ENCODE results near the gene MAPK1. TPM values are rescaled to one million over a fixed set of nuclear protein-coding genes. Genes with fewer than 3 reads are reported as not detected.

The MAPK1 gene
- total RNA-seq, 4 donors from 2014 or later, result 29.4 to 47.3 (median 33.1) TPM

DNA sequence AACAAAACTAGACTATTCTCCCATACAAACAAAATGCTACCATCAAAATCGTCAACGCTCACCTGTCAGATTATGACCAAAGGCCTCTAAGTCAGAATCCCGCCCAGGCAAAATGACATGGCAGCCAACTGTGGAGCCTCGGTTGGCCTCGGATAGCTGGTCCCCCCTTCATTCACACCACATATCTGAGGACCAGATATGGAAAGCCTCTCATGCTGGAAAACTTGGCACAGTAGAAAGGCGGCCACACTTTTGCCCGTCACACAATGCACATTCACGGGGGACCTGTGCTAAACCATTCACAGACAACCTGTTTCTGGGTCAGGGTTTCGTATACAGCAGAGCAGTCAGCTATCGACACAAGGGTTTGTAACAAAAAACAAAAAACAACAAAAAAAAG, 11.2 kb downstream of the MAPK1 start:
- TF ChIP-seq, protein P1, sequence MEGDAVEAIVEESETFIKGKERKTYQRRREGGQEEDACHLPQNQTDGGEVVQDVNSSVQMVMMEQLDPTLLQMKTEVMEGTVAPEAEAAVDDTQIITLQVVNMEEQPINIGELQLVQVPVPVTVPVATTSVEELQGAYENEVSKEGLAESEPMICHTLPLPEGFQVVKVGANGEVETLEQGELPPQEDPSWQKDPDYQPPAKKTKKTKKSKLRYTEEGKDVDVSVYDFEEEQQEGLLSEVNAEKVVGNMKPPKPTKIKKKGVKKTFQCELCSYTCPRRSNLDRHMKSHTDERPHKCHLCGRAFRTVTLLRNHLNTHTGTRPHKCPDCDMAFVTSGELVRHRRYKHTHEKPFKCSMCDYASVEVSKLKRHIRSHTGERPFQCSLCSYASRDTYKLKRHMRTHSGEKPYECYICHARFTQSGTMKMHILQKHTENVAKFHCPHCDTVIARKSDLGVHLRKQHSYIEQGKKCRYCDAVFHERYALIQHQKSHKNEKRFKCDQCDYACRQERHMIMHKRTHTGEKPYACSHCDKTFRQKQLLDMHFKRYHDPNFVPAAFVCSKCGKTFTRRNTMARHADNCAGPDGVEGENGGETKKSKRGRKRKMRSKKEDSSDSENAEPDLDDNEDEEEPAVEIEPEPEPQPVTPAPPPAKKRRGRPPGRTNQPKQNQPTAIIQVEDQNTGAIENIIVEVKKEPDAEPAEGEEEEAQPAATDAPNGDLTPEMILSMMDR (IDR thresholded peaks at IDR 0.05; ENCODE audit: low read depth), result no peak

DNA sequence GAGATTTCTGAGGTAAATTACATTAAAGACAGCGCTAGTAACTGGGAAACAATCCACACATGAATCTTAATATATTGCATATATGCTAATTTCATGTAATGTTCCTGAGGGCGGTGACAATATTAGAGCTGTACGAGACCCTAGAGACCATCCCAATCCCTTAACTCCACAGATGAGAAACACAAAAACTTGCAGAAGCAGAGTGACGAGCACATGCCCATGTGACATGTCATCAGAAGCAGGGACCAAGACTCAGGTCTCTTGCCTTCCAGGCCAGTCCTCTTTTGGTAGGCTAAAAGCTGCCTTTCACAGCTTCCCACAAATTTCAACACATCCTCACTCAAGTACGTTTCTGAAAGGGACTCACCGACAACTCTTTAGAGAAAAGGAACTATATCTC, 11.8 kb downstream of the MAPK1 start:
- TF ChIP-seq, protein P1 (IDR thresholded peaks at IDR 0.05; ENCODE audit: low read depth), result no peak

DNA sequence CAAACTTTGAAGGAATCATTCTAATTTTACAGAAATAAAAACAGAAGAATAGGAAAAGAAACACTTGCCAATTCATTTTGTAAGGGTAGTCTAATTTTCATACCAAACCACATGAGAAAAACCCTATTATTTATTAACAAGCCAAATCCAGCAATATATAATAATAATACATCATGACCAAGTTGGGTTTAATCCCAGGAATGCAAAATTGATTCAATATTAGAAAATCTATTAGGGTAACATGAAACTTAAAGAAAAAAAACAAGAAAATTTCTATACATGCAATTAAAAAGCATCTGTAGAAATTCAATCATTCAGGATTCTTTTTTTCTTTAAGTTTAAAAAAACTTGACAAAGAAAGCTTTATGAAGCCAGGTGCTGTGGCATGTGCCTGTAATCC, 16.8 kb downstream of the MAPK1 start:
- TF ChIP-seq, protein P1 (IDR thresholded peaks at IDR 0.05; ENCODE audit: low read depth), result no peak

DNA sequence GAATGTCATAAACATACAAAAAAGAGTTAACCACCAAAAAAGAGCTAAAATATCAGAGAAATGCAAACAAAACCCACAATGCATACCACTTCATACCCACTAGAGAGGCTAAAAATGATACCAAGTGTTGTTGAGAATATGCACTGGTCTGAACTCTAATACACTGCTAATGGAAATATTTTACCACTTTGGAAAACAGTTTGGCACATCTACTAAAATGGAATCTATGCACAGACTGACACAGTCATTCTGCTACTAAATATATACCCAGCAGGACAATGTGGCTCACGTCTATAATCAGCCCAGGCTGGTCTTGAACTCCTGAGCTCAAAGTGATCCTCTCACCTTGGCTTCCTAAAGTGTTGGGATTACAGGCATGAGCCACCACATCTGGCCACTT, 18.0 kb downstream of the MAPK1 start:
- TF ChIP-seq, protein P1 (IDR thresholded peaks at IDR 0.05; ENCODE audit: low read depth), result no peak

DNA sequence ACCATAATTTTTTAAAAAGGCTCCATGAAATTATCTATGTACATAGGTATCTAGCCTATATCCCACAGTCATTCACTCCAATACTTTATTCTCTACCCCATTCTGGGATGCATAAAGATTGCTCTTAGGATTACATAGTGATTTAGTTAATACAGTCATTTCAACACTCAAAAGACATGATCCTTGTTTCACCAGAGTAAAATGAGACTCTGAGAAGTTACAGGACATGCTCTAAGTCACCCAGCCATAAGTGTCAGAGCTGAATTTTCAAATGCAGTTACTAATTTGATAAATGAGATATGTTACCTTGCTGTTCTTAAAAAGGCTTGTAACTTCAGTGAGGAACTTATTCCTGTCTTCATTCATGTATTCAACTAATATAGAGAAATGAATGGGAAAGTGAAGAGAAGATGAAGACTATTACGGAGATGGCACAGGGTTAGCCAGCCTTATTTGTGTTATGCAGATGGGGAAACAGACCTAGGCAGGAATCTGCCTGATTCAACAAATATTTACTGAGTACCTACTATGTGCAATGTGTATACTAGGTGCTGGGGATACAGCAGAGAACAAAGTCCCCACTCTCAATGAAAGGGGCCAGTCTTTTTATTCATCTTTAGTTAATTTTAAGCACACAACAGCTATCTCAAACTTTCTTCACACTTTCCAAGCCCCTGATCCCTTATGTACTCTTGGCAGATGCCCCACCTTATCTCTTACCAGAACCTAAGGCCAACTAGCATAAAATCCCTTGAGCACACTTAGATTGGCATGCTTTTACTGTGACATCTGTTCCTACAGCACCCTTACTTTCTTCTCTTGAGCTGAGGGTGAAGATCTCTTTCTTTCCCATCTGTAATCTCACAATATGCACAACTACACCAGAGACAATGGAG, 21.6 kb downstream of the MAPK1 start:
- TF ChIP-seq, protein P1 (IDR thresholded peaks at IDR 0.05; ENCODE audit: low read depth), result no peak

DNA sequence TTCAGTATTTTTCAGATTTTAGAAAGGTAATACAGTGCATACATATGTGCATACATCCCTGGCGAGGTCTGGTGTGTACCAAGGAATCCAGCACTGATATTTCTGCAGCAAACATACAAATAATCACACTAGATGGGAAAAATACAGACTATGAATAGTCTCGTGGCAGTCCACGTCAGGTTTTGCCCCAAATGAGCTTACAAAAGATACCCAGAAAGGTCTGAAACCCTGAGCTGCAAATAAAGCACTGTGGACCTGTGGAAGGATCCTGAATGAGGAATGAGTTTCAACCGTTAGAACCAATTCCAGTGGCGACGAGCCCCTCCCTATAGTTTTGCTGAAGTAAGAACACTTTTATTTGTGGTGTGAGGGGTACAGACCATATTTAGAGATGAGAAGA, 24.5 kb downstream of the MAPK1 start:
- TF ChIP-seq, protein P1 (IDR thresholded peaks at IDR 0.05; ENCODE audit: low read depth), result no peak

DNA sequence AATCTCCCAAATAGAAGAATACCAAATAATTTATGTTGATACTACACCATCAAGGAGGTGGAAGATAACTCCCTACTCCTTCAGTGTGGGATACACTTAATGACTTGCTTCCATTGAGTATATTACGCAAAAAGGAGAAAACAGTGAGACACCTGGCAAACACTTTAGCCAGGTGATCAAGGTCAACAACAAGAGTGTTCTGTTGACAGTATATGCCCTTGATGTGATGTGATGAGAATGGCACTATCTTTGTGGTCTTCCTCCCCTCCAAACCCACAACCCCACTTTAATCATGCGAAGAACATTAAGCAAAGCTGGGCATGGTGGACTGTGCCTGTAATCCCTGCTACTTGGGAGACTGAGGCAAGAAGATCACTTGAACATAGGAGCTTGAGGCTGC, 26.0 kb downstream of the MAPK1 start:
- TF ChIP-seq, protein P1 (IDR thresholded peaks at IDR 0.05; ENCODE audit: low read depth), result no peak

All from subcutaneous adipose tissue (tissue), 4 donors.